ENCODE measurements around the gene FAM98B.

The FAM98B gene

GRCh38 chr15:38532728-38533127 lies 78.8 kb downstream of the FAM98B start:
- no peak overlapping the region for H3K18ac ChIP-seq (ENCODE audit: low read depth in 1 of 2, low read length in 2 of 2)
- H4K91ac ChIP-seq (ENCODE audit: low read length): no peak overlapping the region
- H2AK5ac ChIP-seq (ENCODE audit: low read length, severe bottlenecking): no peak overlapping the region
- DNase-seq: no peak
- H3K79me1 ChIP-seq (replicated peaks; ENCODE audit: low read length, poor library complexity, severe bottlenecking): no peaks in the 10 kb centered on the region
- H3K4me1 ChIP-seq (ENCODE audit: control insufficient read depth, insufficient read depth, low read depth, low read length): peaks cover 8% of the 10 kb centered on the region
- H3K9ac ChIP-seq (ENCODE audit: low read length): no peak overlapping the region
- no peak overlapping the region for H3K14ac ChIP-seq (ENCODE audit: low read length in 2 of 2)
- no peaks in the 10 kb centered on the region for H3K9me3 ChIP-seq (ENCODE audit: control insufficient read depth, low read length)
- H2BK120ac ChIP-seq (ENCODE audit: low read depth, low read length): no peak overlapping the region
- whole genome bisulfite sequencing: 82% methylated on average over 3 of the region's 3 CpGs
- H4K8ac ChIP-seq (ENCODE audit: low read length): no peak overlapping the region
- no peak overlapping the region for H2BK12ac ChIP-seq (ENCODE audit: low read length in 2 of 2)
- no peak overlapping the region for H3K4me3 ChIP-seq (ENCODE audit: insufficient read depth in 1 of 2, low read depth in 1 of 2, low read length in 2 of 2)
- no peak overlapping the region for H3K23ac ChIP-seq (ENCODE audit: low read length in 2 of 2)
- H3K4ac ChIP-seq (ENCODE audit: low read depth in 1 of 2, low read length in 2 of 2): no peak overlapping the region
- peaks cover 0 to 12% of the 10 kb centered on the region in 2 experiments for H3K27me3 ChIP-seq (ENCODE audit: control insufficient read depth in 1 of 2, insufficient read depth in 1 of 2, low read length in 2 of 2)
- H3K4me2 ChIP-seq (ENCODE audit: low read length, poor library complexity, severe bottlenecking): no peak overlapping the region
- no peak overlapping the region for H2BK5ac ChIP-seq (ENCODE audit: low read depth, low read length, poor library complexity, severe bottlenecking)
- H3K27ac ChIP-seq (ENCODE audit: low read length, poor library complexity, severe bottlenecking): no peak overlapping the region
- no peaks in the 10 kb centered on the region for H3K36me3 ChIP-seq (ENCODE audit: control insufficient read depth in 1 of 2, insufficient read depth in 2 of 2, low read depth in 1 of 2, low read length in 2 of 2)
- no peak overlapping the region for H2AFZ ChIP-seq (ENCODE audit: low read depth, low read length)
- H2BK15ac ChIP-seq (ENCODE audit: low read depth, poor library complexity, severe bottlenecking): no peak overlapping the region

- Histone ChIP-seq H3K27me3 (ENCODE audit: control insufficient read depth in 1 of 2, insufficient read depth in 1 of 2, low read length in 2 of 2) (peaks cover 0 to 12% of the 10 kb centered on the region in 2 experiments), H3K79me1 (replicated peaks; ENCODE audit: low read length, poor library complexity, severe bottlenecking) (no peaks in the 10 kb centered on the region), H2BK5ac (ENCODE audit: low read depth, low read length, poor library complexity, severe bottlenecking) (no peak overlapping the region), H2AFZ (ENCODE audit: low read depth, low read length) (no peak overlapping the region), H4K8ac (ENCODE audit: low read length) (no peak overlapping the region), H2BK12ac (ENCODE audit: low read length in 2 of 2) (no peak overlapping the region), H3K4me1 (ENCODE audit: control insufficient read depth, insufficient read depth, low read depth, low read length) (peaks cover 8% of the 10 kb centered on the region), H3K36me3 (ENCODE audit: control insufficient read depth in 1 of 2, insufficient read depth in 2 of 2, low read depth in 1 of 2, low read length in 2 of 2) (no peaks in the 10 kb centered on the region), H3K4ac (ENCODE audit: low read depth in 1 of 2, low read length in 2 of 2) (no peak overlapping the region), H3K27ac (ENCODE audit: low read length, poor library complexity, severe bottlenecking) (no peak overlapping the region), H3K23ac (ENCODE audit: low read length in 2 of 2) (no peak overlapping the region), H2BK120ac (ENCODE audit: low read depth, low read length) (no peak overlapping the region), H3K9me3 (ENCODE audit: control insufficient read depth, low read length) (no peaks in the 10 kb centered on the region), H2BK15ac (ENCODE audit: low read depth, poor library complexity, severe bottlenecking) (no peak overlapping the region), H3K4me2 (ENCODE audit: low read length, poor library complexity, severe bottlenecking) (no peak overlapping the region), H3K9ac (ENCODE audit: low read length) (no peak overlapping the region), H3K18ac (ENCODE audit: low read depth in 1 of 2, low read length in 2 of 2) (no peak overlapping the region), H2AK5ac (ENCODE audit: low read length, severe bottlenecking) (no peak overlapping the region), H3K4me3 (ENCODE audit: insufficient read depth in 1 of 2, low read depth in 1 of 2, low read length in 2 of 2) (no peak overlapping the region), H3K14ac (ENCODE audit: low read length in 2 of 2) (no peak overlapping the region), H4K91ac (ENCODE audit: low read length) (no peak overlapping the region)
- WGBS: 87% methylated on average over 3 of the region's 6 CpGs
- DNase-seq: no peak
Observed at GRCh38 chr15:38533416-38533915, 79.5 kb downstream of the FAM98B start.

- Histone ChIP-seq H2BK5ac (ENCODE audit: low read depth, low read length, poor library complexity, severe bottlenecking) (no peak overlapping the region), H3K4me2 (ENCODE audit: low read length, poor library complexity, severe bottlenecking) (no peak overlapping the region), H2AK5ac (ENCODE audit: low read length, severe bottlenecking) (no peak overlapping the region), H3K14ac (ENCODE audit: low read length in 2 of 2) (no peak overlapping the region), H3K27me3 (ENCODE audit: control insufficient read depth in 1 of 2, insufficient read depth in 1 of 2, low read length in 2 of 2) (peaks cover 0 to 12% of the 10 kb centered on the region in 2 experiments), H3K4me3 (ENCODE audit: insufficient read depth in 1 of 2, low read depth in 1 of 2, low read length in 2 of 2) (no peak overlapping the region), H2BK12ac (ENCODE audit: low read length in 2 of 2) (no peak overlapping the region), H4K8ac (ENCODE audit: low read length) (no peak overlapping the region), H4K91ac (ENCODE audit: low read length) (no peak overlapping the region), H2BK15ac (ENCODE audit: low read depth, poor library complexity, severe bottlenecking) (no peak overlapping the region), H3K79me1 (replicated peaks; ENCODE audit: low read length, poor library complexity, severe bottlenecking) (no peaks in the 10 kb centered on the region), H3K27ac (ENCODE audit: low read length, poor library complexity, severe bottlenecking) (no peak overlapping the region), H3K23ac (ENCODE audit: low read length in 2 of 2) (no peak overlapping the region), H3K4ac (ENCODE audit: low read depth in 1 of 2, low read length in 2 of 2) (no peak overlapping the region), H2BK120ac (ENCODE audit: low read depth, low read length) (no peak overlapping the region), H3K4me1 (ENCODE audit: control insufficient read depth, insufficient read depth, low read depth, low read length) (peaks cover 8% of the 10 kb centered on the region), H3K9ac (ENCODE audit: low read length) (no peak overlapping the region), H2AFZ (ENCODE audit: low read depth, low read length) (no peak overlapping the region), H3K18ac (ENCODE audit: low read depth in 1 of 2, low read length in 2 of 2) (no peak overlapping the region), H3K9me3 (ENCODE audit: control insufficient read depth, low read length) (no peaks in the 10 kb centered on the region), H3K36me3 (ENCODE audit: control insufficient read depth in 1 of 2, insufficient read depth in 2 of 2, low read depth in 1 of 2, low read length in 2 of 2) (no peaks in the 10 kb centered on the region)
- no peak for DNase-seq
Observed at GRCh38 chr15:38533926-38534325, 80.0 kb downstream of the FAM98B start.

DNA sequence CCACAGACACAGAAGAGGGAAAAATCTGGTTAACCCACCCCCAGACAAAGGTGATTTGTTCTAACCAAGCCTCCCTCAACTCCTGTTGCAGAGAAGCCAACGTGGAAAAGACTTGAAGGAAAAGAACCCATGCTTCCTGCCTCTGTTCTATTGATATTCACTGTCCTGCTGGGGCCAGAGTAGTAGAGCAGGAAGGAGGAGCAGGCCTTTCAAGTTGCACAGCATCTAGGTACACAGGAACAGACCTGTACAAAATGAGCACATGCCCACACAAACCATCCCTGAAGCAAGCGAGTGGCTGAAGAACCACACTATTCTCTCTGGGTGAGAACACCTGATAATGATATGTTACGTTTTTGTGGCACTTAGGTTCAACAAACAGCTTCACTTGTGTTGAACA lies 80.8 kb downstream of the FAM98B start:
- DNase-seq: no peak
- Histone ChIP-seq H3K4ac (ENCODE audit: low read depth in 1 of 2, low read length in 2 of 2) (no peak overlapping the region), H2AFZ (ENCODE audit: low read depth, low read length) (no peak overlapping the region), H3K4me3 (ENCODE audit: insufficient read depth in 1 of 2, low read depth in 1 of 2, low read length in 2 of 2) (no peak overlapping the region), H2BK12ac (ENCODE audit: low read length in 2 of 2) (no peak overlapping the region), H3K36me3 (ENCODE audit: control insufficient read depth in 1 of 2, insufficient read depth in 2 of 2, low read depth in 1 of 2, low read length in 2 of 2) (no peaks in the 10 kb centered on the region), H2AK5ac (ENCODE audit: low read length, severe bottlenecking) (peak overlapping the region; percentile 57), H4K8ac (ENCODE audit: low read length) (no peak overlapping the region), H3K18ac (ENCODE audit: low read depth in 1 of 2, low read length in 2 of 2) (no peak overlapping the region), H3K27ac (ENCODE audit: low read length, poor library complexity, severe bottlenecking) (no peak overlapping the region), H3K9ac (ENCODE audit: low read length) (no peak overlapping the region), H3K4me2 (ENCODE audit: low read length, poor library complexity, severe bottlenecking) (no peak overlapping the region), H3K4me1 (ENCODE audit: control insufficient read depth, insufficient read depth, low read depth, low read length) (peaks cover 8% of the 10 kb centered on the region), H3K23ac (ENCODE audit: low read length in 2 of 2) (no peak overlapping the region), H2BK120ac (ENCODE audit: low read depth, low read length) (no peak overlapping the region), H4K91ac (ENCODE audit: low read length) (no peak overlapping the region), H2BK5ac (ENCODE audit: low read depth, low read length, poor library complexity, severe bottlenecking) (no peak overlapping the region), H3K79me1 (replicated peaks; ENCODE audit: low read length, poor library complexity, severe bottlenecking) (no peaks in the 10 kb centered on the region), H2BK15ac (ENCODE audit: low read depth, poor library complexity, severe bottlenecking) (no peak overlapping the region), H3K9me3 (ENCODE audit: control insufficient read depth, low read length) (no peaks in the 10 kb centered on the region), H3K14ac (ENCODE audit: low read length in 2 of 2) (no peak overlapping the region), H3K27me3 (ENCODE audit: control insufficient read depth in 1 of 2, insufficient read depth in 1 of 2, low read length in 2 of 2) (peaks cover 0 to 12% of the 10 kb centered on the region in 2 experiments)
- 80% methylated on average over 3 of the region's 3 CpGs for WGBS

Data from mesenchymal stem cell (in vitro differentiated cells and primary cell).